ENCODE measurements around the gene PDIA6.

DNA sequence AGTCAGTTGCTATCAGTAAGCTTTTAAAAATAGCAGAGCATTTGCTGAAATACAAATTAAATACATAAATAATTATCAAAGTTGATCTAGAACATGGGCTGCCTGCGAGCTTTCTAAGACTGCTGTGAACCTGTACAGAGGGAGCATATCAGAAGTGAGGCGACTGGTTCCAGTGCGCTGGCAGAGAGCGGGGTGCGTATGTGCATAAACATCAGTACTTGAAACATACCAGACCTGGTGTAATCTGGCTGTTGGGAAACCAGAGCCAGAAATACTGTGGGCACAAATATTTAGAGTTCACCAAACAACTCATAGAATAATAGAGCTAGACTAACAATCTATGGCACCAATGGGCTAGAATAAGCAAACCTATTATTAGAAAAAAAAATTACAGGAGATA, 27.3 kb downstream of the PDIA6 start:
- TF ChIP-seq, protein P1, sequence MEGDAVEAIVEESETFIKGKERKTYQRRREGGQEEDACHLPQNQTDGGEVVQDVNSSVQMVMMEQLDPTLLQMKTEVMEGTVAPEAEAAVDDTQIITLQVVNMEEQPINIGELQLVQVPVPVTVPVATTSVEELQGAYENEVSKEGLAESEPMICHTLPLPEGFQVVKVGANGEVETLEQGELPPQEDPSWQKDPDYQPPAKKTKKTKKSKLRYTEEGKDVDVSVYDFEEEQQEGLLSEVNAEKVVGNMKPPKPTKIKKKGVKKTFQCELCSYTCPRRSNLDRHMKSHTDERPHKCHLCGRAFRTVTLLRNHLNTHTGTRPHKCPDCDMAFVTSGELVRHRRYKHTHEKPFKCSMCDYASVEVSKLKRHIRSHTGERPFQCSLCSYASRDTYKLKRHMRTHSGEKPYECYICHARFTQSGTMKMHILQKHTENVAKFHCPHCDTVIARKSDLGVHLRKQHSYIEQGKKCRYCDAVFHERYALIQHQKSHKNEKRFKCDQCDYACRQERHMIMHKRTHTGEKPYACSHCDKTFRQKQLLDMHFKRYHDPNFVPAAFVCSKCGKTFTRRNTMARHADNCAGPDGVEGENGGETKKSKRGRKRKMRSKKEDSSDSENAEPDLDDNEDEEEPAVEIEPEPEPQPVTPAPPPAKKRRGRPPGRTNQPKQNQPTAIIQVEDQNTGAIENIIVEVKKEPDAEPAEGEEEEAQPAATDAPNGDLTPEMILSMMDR (IDR thresholded peaks at IDR 0.05; ENCODE audit: low read length): no peak
- TF ChIP-seq EZH2 (IDR thresholded peaks at IDR 0.05; ENCODE audit: borderline replicate concordance, low read length): no peak
